GM12872 (cell line): ENCODE data around the gene PHACTR1.

Experiments used
- TF ChIP-seq, protein P1 (sequence below): IDR thresholded peaks from 3 replicates; pipeline ENCODE4 v1.5.1; 2011; ENCODE audit warnings: low read depth, mild to moderate bottlenecking, low read length, moderate library complexity; ENCODE audit not compliant: insufficient read depth

Gene PHACTR1

GRCh38 chr6:12716298-12716916 is at the start of gene PHACTR1:
TSS of gene PHACTR1 (plus strand) at chr6:12716767.
- TF ChIP-seq, protein P1, sequence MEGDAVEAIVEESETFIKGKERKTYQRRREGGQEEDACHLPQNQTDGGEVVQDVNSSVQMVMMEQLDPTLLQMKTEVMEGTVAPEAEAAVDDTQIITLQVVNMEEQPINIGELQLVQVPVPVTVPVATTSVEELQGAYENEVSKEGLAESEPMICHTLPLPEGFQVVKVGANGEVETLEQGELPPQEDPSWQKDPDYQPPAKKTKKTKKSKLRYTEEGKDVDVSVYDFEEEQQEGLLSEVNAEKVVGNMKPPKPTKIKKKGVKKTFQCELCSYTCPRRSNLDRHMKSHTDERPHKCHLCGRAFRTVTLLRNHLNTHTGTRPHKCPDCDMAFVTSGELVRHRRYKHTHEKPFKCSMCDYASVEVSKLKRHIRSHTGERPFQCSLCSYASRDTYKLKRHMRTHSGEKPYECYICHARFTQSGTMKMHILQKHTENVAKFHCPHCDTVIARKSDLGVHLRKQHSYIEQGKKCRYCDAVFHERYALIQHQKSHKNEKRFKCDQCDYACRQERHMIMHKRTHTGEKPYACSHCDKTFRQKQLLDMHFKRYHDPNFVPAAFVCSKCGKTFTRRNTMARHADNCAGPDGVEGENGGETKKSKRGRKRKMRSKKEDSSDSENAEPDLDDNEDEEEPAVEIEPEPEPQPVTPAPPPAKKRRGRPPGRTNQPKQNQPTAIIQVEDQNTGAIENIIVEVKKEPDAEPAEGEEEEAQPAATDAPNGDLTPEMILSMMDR = no peak

DNA sequence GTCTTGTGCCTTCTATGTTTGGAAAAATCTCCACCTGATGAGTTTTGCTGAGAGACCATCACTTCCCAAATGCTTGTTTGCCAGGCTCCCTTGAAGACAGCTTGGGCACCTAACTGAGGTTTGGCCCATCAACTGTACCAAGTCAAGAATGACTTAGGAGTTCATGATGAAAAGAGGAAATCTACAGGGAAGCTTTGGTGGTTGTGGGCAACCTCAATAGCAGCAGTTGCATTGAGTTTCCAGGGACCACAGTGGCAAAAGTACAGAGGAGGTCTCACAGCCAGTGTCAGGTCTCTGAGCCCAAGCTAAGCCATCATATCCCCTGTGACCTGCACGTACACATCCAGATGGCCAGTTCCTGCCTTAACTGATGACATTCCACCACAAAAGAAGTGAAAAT is 49.7 kb upstream of the PHACTR1 start:
- TF ChIP-seq, protein P1 = no peak

GRCh38 chr6:12675931-12676330 is 40.6 kb upstream of the PHACTR1 start:
- TF ChIP-seq, protein P1 = no peak

DNA sequence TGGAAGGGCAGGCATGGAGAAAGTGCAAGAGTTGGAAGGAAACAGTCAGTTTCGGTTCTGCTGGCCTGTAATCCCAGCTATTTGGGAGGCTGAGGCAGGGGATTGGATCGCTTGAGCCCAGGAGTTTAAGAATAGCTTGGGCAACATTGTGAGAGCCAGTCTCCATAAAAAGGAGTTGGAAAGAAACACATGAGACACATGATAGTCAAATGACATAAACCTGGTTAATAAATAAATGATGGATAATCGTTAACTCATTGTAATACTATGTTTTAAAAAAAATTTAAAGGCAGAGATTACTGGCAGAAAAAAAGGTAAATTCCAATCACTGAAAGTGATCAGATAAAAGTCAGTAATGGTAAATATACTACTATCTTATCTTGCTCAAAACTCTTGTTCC is 37.2 kb upstream of the PHACTR1 start:
- TF ChIP-seq, protein P1 = no peak

GRCh38 chr6:12693122-12693521 is 23.4 kb upstream of the PHACTR1 start:
- TF ChIP-seq, protein P1 = no peak

GRCh38 chr6:12698298-12698697 is 18.3 kb upstream of the PHACTR1 start:
- TF ChIP-seq, protein P1 = no peak

- TF ChIP-seq, protein P1 = no peak
These were observed 11.6 kb upstream of the PHACTR1 start for GRCh38 chr6:12704946-12705345.
